ENCODE measurements around the gene HCST. TPM values are rescaled to one million over a fixed set of nuclear protein-coding genes. Genes with fewer than 3 reads are reported as not detected.

The HCST gene
- total and polyA plus RNA-seq, 2 of the 13 experiments (the other 11 are each of a cell fraction or from before 2014, with no cell fraction given) = 0.24 to 1.2 TPM

DNA sequence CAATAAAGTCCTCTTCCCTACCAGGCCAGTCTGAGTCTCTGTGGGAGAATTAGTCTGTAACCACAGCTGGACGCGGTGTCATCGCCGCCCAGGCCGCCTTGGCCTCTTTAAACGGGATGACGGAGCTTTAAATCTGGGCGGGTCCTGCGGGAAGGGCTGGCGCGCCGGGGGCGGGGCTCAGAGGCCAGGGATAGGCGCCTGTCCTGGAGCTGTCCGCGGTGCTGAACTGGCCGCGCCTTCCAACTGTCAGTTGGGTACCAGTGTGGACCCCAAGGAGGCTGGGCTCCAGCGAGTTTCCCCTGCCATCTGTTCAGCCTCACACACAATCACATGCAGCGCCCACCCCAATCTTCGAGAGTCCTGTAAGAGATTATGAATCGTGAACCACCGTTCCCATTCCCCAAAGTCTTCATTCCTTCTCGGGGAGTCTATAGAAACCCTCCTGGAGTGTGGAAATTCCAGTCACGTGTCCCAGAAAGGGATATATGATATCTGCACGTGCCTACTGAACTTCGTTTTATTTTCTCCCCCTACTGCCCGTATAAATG, 22.5 kb upstream of the HCST start (continued):
- TF ChIP-seq, protein P1, sequence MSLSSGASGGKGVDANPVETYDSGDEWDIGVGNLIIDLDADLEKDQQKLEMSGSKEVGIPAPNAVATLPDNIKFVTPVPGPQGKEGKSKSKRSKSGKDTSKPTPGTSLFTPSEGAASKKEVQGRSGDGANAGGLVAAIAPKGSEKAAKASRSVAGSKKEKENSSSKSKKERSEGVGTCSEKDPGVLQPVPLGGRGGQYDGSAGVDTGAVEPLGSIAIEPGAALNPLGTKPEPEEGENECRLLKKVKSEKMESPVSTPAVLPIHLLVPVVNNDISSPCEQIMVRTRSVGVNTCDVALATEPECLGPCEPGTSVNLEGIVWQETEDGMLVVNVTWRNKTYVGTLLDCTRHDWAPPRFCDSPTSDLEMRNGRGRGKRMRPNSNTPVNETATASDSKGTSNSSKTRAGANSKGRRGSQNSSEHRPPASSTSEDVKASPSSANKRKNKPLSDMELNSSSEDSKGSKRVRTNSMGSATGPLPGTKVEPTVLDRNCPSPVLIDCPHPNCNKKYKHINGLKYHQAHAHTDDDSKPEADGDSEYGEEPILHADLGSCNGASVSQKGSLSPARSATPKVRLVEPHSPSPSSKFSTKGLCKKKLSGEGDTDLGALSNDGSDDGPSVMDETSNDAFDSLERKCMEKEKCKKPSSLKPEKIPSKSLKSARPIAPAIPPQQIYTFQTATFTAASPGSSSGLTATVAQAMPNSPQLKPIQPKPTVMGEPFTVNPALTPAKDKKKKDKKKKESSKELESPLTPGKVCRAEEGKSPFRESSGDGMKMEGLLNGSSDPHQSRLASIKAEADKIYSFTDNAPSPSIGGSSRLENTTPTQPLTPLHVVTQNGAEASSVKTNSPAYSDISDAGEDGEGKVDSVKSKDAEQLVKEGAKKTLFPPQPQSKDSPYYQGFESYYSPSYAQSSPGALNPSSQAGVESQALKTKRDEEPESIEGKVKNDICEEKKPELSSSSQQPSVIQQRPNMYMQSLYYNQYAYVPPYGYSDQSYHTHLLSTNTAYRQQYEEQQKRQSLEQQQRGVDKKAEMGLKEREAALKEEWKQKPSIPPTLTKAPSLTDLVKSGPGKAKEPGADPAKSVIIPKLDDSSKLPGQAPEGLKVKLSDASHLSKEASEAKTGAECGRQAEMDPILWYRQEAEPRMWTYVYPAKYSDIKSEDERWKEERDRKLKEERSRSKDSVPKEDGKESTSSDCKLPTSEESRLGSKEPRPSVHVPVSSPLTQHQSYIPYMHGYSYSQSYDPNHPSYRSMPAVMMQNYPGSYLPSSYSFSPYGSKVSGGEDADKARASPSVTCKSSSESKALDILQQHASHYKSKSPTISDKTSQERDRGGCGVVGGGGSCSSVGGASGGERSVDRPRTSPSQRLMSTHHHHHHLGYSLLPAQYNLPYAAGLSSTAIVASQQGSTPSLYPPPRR (CRISPR knock-in tag; IDR thresholded peaks at IDR 0.05; ENCODE audit: borderline replicate concordance) = 0 out of 2 replicates have a peak, but pooled peaks have one; percentile 42
- TF ChIP-seq MTA3 (CRISPR knock-in tag; IDR thresholded peaks at IDR 0.05) (no peak), ZFP36L2 (CRISPR knock-in tag; IDR thresholded peaks at IDR 0.05) (peak; percentile 95), ZNF607 (CRISPR knock-in tag; IDR thresholded peaks at IDR 0.05; ENCODE audit: borderline replicate concordance) (peak; percentile 95), MXI1 (IDR thresholded peaks at IDR 0.05; ENCODE audit: borderline replicate concordance, low read depth, low read length) (peak; percentile 89; the same call in 1 of the 3 replicates), SALL2 (CRISPR knock-in tag; IDR thresholded peaks at IDR 0.05) (peak; percentile 69; the same call in 1 of the 2 replicates), ZNF878 (CRISPR knock-in tag; IDR thresholded peaks at IDR 0.05) (peak; percentile 86; the same call in 1 of the 2 replicates), ZNF430 (CRISPR knock-in tag; IDR thresholded peaks at IDR 0.05) (peak; percentile 98), ZNF142 (CRISPR knock-in tag; IDR thresholded peaks at IDR 0.05) (peak; percentile 91; the same call in 1 of the 2 replicates), KMT2B (CRISPR knock-in tag; IDR thresholded peaks at IDR 0.05) (peak; percentile 87), FOSL1 (CRISPR knock-in tag; IDR thresholded peaks at IDR 0.05; ENCODE audit: borderline replicate concordance) (no peak; the same call in 1 of the 2 replicates), ELF1 (CRISPR knock-in tag; IDR thresholded peaks at IDR 0.05) (no peak), ZNF12 (CRISPR knock-in tag; IDR thresholded peaks at IDR 0.05) (peak; percentile 88)
- TF ChIP-seq, protein P2, sequence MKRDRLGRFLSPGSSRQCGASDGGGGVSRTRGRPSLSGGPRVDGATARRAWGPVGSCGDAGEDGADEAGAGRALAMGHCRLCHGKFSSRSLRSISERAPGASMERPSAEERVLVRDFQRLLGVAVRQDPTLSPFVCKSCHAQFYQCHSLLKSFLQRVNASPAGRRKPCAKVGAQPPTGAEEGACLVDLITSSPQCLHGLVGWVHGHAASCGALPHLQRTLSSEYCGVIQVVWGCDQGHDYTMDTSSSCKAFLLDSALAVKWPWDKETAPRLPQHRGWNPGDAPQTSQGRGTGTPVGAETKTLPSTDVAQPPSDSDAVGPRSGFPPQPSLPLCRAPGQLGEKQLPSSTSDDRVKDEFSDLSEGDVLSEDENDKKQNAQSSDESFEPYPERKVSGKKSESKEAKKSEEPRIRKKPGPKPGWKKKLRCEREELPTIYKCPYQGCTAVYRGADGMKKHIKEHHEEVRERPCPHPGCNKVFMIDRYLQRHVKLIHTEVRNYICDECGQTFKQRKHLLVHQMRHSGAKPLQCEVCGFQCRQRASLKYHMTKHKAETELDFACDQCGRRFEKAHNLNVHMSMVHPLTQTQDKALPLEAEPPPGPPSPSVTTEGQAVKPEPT (CRISPR knock-in tag; IDR thresholded peaks at IDR 0.05; ENCODE audit: low read depth) = peak; percentile 66; the same call in 1 of the 2 replicates
- TF ChIP-seq, protein P3, sequence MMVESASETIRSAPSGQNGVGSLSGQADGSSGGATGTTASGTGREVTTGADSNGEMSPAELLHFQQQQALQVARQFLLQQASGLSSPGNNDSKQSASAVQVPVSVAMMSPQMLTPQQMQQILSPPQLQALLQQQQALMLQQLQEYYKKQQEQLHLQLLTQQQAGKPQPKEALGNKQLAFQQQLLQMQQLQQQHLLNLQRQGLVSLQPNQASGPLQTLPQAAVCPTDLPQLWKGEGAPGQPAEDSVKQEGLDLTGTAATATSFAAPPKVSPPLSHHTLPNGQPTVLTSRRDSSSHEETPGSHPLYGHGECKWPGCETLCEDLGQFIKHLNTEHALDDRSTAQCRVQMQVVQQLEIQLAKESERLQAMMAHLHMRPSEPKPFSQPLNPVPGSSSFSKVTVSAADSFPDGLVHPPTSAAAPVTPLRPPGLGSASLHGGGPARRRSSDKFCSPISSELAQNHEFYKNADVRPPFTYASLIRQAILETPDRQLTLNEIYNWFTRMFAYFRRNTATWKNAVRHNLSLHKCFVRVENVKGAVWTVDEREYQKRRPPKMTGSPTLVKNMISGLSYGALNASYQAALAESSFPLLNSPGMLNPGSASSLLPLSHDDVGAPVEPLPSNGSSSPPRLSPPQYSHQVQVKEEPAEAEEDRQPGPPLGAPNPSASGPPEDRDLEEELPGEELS (CRISPR knock-in tag; IDR thresholded peaks at IDR 0.05) = 0 out of 2 replicates have a peak, but pooled peaks have one; percentile 56
